Fibroblast of mammary gland (primary cell): Measurements from ENCODE around the gene BCL11B.
"Not testable (repeated sequence)": the region's sequence is repeated elsewhere in the genome, so short reads cannot be mapped to it uniquely, and the experiment has no call there.

Source experiments
- DNase-seq: peaks from one replicate; pipeline ENCODE4 v3.0.0-alpha.2; 2010; ENCODE audit warnings: low read depth
- H3K4me3 ChIP-seq: 2 replicates; pipeline ENCODE4 v1.5.1; 2011; ENCODE audit warnings: low read depth, mild to moderate bottlenecking, low read length, moderate library complexity; ENCODE audit not compliant: control insufficient read depth
- TF ChIP-seq, protein P1 (sequence below): conservative IDR thresholded peaks from 2 replicates; pipeline ENCODE4 v1.5.1; 2011; ENCODE audit warnings: low read depth, low read length, inconsistent platforms; ENCODE audit not compliant: control insufficient read depth, insufficient read depth

Gene BCL11B

GRCh38 chr14:99230208-99231151, 41.5 kb downstream of the BCL11B start:
- TF ChIP-seq, protein P1, sequence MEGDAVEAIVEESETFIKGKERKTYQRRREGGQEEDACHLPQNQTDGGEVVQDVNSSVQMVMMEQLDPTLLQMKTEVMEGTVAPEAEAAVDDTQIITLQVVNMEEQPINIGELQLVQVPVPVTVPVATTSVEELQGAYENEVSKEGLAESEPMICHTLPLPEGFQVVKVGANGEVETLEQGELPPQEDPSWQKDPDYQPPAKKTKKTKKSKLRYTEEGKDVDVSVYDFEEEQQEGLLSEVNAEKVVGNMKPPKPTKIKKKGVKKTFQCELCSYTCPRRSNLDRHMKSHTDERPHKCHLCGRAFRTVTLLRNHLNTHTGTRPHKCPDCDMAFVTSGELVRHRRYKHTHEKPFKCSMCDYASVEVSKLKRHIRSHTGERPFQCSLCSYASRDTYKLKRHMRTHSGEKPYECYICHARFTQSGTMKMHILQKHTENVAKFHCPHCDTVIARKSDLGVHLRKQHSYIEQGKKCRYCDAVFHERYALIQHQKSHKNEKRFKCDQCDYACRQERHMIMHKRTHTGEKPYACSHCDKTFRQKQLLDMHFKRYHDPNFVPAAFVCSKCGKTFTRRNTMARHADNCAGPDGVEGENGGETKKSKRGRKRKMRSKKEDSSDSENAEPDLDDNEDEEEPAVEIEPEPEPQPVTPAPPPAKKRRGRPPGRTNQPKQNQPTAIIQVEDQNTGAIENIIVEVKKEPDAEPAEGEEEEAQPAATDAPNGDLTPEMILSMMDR = no peak
- H3K4me3 ChIP-seq = no peak overlapping the region
- DNase-seq = no peak

GRCh38 chr14:99229654-99230207, 42.3 kb downstream of the BCL11B start:
- no peak for DNase-seq
- TF ChIP-seq, protein P1 = no peak
- no peak overlapping the region for H3K4me3 ChIP-seq

DNA sequence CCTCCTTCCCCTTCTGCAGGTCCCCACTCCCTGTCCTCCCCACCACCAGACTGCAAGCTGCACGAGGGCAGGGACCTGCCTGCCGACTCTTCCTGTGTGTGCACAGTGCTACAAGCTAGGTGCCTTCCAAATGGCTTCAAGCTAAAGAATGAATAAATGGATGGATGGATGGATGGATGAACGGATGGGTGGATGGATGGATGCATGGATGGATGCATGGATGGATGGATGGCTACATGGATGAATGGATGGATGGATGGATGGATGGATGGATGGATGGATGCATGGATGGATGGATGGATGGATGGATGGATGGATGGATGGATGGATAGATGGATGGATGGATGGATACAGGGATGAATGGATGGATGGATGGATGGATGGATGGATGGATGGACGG, 43.2 kb downstream of the BCL11B start:
- not testable (repeated sequence) for DNase-seq, H3K4me3 ChIP-seq

DNA sequence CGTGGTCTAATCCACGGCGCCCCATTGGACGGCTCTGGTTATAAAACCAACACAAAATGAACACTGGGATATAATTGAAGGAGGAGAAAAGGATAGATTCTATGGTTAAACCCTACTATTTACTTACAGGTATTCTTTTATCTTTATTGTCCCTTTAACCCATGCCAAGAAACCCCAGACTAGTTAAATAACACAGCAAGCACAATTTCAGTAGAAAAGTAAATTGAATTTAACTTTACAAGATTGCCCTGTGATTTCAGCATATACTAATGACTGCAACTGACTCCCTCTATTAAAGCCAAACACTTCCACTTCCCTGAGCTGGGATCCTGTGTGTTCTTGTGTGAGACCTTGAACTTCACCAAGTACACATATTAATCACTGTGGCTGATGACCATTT, 45.3 kb downstream of the BCL11B start:
- no peak overlapping the region for H3K4me3 ChIP-seq
- DNase-seq = no peak

DNA sequence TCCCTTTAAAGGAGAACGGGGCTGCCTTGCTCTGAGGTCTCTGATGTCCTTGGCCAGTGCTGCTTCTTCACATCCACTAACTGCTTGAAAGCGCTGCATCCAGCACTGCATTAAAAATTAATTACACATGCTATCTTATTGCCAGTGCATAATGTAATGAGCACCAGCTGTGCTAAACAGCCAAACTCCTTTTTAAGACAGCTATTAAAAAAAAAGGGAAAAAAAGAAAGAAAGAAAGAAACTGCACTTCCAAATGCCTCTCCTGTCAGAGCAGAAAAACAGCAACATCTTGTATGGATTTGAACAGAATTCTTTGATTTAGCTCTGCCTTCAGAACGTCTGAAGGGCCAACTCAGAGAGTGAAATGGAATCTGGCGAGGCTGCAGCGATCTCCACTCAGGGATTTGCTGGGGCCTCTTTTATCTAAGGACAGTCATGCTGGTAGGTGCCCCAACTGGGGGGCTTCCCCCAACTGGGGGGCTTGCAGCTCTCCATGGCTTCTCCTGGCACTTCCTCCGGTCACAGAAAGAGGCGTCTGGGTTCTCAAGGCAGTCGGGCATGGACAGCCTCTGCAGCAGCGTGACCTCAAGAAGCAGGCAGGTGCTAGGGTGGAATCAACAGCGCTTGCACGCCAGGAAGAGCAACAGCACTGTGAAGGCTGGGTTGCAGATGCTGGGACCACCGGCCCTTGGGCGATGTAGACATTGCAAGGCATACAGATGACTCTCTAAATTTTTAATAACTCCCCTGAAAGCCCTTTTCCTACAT, 46.4 kb downstream of the BCL11B start:
- TF ChIP-seq, protein P1 = no peak
- H3K4me3 ChIP-seq = no peak overlapping the region
- no peak for DNase-seq

More for the DNA sequence above, 45.3 kb downstream of the BCL11B start:
- TF ChIP-seq, protein P1 = no peak

DNA sequence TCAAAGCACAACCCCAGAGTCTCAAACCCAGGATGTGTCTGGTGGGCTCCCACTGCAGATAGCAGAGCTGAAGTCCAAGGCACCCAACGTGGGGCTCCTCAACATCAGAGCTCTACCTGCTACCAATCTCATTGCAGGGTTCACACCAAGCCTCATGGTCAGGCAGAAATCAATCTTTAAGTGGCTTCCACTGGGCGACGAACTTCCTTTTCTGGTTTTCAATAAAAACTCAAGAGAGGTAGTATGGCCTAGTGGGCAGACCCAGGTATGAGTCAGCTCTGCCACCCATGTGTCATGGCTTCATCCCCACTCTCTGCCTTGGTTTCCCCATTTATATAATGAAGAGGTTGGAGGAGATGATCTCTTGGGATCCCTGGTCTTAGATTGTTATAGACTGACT, 47.0 kb downstream of the BCL11B start:
- TF ChIP-seq, protein P1 = no peak
- no peak for DNase-seq
- H3K4me3 ChIP-seq = no peak overlapping the region
